ENCODE results near the gene LHB.

LHB gene

GRCh38 chr19:48991873-48992580, 24.9 kb downstream of the LHB start:
- peak overlapping the region; percentile 97 for H3K4me3 ChIP-seq (ENCODE audit: low read depth, low read length)
- TF ChIP-seq CTCF (IDR thresholded peaks at IDR 0.05; ENCODE audit: low read depth, low read length) = no peak

GRCh38 chr19:48991011-48991609, 25.8 kb downstream of the LHB start:
- peak overlapping the region; percentile 97 for H3K4me3 ChIP-seq (ENCODE audit: low read depth, low read length)
- TF ChIP-seq CTCF (IDR thresholded peaks at IDR 0.05; ENCODE audit: low read depth, low read length) = no peak

- no peak overlapping the region for H3K4me3 ChIP-seq (ENCODE audit: low read depth, low read length)
- no peak for TF ChIP-seq CTCF (IDR thresholded peaks at IDR 0.05; ENCODE audit: low read depth, low read length)
Measured at GRCh38 chr19:48990400-48990799, 26.5 kb downstream of the LHB start.

- no peak overlapping the region for H3K4me3 ChIP-seq (ENCODE audit: low read depth, low read length)
- TF ChIP-seq CTCF (IDR thresholded peaks at IDR 0.05; ENCODE audit: low read depth, low read length) = no peak
Measured at GRCh38 chr19:48989701-48990291, 27.1 kb downstream of the LHB start.

GRCh38 chr19:48988860-48989259, 28.0 kb downstream of the LHB start:
- H3K4me3 ChIP-seq (ENCODE audit: low read depth, low read length) = no peak overlapping the region
- TF ChIP-seq CTCF (IDR thresholded peaks at IDR 0.05; ENCODE audit: low read depth, low read length) = no peak

GRCh38 chr19:48988286-48988685, 28.6 kb downstream of the LHB start:
- no peak for TF ChIP-seq CTCF (IDR thresholded peaks at IDR 0.05; ENCODE audit: low read depth, low read length)
- no peak overlapping the region for H3K4me3 ChIP-seq (ENCODE audit: low read depth, low read length)

- TF ChIP-seq CTCF (IDR thresholded peaks at IDR 0.05; ENCODE audit: low read depth, low read length) = no peak
- H3K4me3 ChIP-seq (ENCODE audit: low read depth, low read length) = no peak overlapping the region
Measured at GRCh38 chr19:48987323-48987722, 29.6 kb downstream of the LHB start.

Measured in WI38 (cell line).